Tongue (tissue), 2 donors: ENCODE results near the gene KLF14. TPM values are rescaled to one million over a fixed set of nuclear protein-coding genes. Genes with fewer than 3 reads are reported as not detected.
"Not testable (repeated sequence)": the region's sequence is repeated elsewhere in the genome, so short reads cannot be mapped to it uniquely, and the experiment has no call there.

Source experiments
- DNase-seq: peaks from one replicate; pipeline ENCODE4 v3.0.0-alpha.2; 2015
- total RNA-seq: library from RNA; depleted of rRNA; stranded (reverse); fragments of >200 nt; gene quantifications from one replicate; pipeline ENCODE4 v1.2.3, GENCODE V29; 2014

KLF14 gene
- total RNA-seq = 1.1 TPM

DNA sequence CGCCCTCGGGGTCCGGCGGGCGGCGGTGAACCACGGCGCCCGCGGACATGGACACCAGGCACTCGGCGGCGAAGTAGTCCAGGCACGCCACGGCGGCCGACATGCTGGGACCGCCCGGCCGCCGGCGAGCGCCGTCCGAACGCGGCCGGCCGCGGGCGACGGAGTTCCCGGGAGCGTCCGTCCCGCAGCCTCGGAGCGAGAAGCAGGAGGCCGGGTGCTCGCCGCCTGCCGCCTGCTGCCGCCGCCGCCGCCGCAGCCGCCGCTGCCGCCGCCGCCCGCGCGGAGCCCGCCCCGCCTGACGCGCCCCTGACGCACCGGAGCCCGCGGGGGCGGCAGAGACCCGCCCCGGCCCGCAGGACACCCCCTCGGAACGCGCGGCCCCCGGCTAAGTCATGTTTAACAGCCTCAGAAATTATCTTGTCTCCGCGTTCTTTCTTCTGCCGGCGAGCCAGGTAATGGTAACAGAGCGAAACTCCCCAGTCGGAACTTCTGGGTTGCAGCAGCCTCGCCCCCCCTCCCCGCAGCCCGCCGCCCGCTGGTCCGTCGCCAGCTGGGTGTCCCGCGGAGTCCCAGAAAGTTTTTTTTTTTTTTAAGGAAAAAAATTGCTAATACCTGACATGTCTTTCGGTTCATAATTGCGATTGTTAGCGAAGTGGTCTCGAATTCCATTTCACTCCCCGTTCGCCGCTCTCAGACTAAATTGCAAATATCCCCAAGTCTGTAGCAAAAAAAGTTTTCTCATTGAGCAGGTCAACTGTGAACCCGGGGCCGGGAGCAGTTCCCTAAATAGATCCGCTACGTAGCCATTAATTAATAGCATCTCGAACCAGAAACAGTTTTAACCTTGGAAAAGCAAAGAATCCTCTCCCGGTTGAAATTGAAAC is at the start of gene KLF14:
KLF14 (minus strand) TSS at position 277 of the 884 bp plus-strand sequence; CDS start at position 103, 174 bp downstream.
- DNase-seq = peak; percentile 79

DNA sequence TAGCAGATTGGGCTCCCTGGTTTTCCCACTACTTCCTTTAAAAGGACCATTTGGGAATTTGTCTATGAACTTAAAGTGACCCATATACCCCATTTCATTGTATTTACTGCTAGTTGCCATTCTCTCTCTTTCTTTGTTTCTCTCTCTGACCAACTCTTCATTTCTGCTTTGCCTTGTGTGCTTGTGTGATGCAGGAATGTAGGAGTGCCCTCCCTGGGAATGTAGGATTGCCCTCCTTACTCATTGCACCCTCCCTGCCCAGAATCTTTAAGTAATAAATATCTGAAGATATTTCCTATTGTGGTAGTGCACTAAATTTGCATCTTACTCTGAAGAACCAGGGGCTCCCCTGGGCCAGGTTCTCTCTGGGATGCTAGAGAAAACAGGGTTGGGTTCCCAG is 47.3 kb upstream of the KLF14 start:
- DNase-seq = no peak

DNA sequence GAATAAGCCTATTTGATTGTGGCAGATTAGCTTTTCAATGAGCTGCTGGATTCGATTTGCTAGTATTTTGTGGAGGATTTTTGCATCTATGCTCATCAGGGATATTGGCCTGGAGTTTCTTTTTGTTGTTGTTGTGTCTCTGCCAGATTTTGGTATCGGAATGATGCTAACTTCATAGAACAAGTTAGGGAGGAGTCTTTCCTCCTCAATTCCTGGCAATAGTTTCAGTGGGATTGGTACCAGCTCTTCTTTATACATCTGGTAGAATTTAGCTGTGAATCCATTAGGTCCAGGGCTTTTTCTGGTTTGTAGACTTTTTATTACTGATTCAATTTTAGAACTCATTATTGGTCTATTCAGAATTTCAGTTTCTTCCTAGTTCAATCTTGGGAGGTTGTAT is 43.4 kb upstream of the KLF14 start:
- DNase-seq = peak; percentile 19

DNA sequence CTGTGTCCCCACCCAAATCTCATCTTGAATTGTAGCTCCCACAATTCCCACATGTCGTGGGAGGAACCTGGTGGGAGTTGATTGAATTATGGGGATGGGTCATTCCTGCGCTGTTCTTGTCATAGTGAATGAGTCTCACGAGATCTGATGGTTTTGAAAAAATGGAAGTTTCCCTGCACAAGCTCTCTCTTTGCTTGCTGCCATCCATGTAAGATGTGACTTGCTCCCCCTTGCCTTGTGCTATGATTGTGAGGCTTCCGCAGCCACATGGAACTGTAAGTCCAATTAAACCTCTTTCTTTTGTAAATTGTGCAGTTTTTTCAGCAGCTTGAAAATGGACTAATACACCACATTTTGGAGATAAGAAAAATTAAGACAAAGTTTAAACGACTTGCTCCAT is 38.4 kb upstream of the KLF14 start:
- DNase-seq = not testable (repeated sequence)

DNA sequence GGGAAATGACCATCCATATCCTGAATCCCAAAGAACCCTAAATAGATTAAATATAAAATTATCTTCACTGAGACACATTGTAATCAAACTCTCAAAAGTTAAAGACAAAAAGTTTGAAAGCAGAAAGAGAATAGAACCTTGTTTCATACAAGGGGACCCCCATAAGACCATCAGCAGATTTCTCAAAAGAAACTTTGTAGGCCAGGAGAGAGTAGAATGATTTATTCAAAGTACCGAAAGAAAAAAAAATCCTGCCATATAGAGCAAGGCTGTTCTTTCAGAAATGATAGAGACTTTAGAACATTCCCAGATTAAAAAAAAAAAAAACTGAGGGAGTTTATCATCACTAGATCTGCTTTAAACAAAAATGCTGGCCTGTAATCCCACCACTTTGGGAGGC is 34.8 kb upstream of the KLF14 start:
- DNase-seq = no peak

DNA sequence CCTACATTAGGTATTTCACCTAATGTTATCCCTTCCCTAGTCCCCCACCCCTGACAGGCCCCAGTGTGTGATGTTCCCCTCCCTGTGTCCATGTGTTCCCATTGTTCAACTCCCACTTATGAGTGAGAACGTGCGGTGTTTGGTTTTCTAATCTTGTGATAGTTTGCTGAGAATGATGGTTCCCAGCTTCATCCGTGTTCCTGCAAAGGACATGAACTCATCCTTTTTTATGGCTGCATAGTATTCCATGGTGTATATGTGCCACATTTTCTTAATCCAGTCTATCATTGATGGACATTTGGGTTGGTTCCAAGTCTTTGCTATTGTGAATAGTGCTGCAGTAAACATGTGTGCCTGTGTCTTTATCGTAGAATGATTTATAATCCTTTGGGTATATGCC is 30.6 kb upstream of the KLF14 start:
- DNase-seq = not testable (repeated sequence)

DNA sequence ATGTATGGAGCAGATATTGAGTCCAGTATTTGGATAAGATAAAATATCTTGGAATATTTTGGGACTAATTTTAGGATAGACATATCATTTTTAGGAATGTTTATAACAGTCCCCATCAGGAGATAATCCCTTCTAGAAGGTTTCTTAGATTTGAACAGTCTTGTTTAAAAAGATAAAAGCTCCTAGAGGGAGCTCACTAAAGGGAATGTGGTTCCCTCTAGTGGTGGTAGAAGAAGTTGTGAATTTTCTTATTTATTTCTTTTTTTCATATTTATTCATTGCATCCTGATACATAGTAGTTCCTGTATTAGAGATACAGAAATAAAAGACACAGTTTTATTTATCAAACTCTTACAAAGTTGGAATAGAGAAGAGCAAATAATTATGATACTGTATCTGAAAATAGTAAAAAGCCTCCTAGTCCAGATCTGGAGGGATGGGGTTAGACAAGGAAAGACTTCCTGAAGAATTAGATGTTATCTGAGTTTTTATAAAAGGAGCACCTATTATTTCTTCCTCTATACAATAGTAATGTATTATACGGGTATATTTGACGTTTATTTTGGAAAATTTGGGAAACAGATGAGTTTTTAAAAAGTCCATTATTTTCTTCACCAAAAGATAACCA is 24.5 kb upstream of the KLF14 start:
- peak; percentile 82 for DNase-seq

DNA sequence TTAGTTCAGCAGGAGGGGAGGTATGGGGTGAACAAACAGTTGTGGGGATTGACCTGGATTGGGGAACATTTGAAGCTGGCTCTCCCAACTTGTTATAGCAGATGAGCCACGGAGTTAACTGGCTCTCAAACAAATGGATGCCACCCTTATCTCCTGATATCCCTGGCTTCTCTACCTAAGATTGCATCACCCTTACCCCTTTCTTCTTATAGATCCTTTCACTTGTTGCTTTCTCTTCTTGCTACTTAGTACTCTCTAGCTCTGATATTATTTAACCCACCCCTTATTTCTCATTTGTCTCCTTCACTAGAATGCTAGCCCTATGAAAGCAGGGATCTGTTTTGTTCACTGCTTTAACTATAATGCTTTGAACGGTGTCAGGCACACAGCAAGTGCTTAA is 22.3 kb upstream of the KLF14 start:
- no peak for DNase-seq

DNA sequence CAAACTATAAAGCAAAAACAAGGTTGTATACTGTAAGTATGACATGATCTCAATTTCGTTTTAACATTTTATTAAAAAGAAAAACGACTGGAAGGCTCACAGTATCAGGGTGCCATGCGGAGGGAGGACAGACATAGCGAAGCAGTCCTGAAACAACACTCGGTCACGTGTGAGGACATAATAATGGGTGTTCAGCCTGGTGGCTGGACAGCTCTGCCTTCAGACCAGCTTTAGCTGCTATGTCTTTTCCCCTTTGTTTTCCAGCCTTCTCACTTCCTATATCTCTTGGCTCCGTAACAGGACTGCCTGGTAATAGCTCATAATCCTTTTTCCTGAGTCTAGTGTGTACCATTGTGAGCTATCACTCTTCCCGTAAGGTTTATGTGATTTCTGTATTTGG is 18.4 kb upstream of the KLF14 start:
- no peak for DNase-seq

DNA sequence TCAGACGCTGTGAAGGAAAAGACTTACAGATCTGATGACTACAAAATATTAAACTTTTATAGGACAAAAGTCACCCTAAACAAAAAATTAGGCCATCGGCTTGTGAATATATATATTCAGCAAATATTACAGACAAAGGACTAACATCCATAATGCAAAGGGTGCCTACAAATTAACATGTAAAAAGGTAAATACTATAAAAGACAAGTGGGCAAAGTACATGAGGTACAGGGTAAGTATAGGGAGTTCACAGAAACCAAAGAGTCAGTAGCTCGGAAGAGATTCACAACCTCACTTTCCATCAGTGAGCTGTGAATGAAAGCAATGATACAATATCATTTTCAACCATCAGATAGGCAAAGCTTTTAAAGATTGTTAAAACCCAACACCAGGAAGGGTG is 16.7 kb upstream of the KLF14 start:
- DNase-seq = no peak

DNA sequence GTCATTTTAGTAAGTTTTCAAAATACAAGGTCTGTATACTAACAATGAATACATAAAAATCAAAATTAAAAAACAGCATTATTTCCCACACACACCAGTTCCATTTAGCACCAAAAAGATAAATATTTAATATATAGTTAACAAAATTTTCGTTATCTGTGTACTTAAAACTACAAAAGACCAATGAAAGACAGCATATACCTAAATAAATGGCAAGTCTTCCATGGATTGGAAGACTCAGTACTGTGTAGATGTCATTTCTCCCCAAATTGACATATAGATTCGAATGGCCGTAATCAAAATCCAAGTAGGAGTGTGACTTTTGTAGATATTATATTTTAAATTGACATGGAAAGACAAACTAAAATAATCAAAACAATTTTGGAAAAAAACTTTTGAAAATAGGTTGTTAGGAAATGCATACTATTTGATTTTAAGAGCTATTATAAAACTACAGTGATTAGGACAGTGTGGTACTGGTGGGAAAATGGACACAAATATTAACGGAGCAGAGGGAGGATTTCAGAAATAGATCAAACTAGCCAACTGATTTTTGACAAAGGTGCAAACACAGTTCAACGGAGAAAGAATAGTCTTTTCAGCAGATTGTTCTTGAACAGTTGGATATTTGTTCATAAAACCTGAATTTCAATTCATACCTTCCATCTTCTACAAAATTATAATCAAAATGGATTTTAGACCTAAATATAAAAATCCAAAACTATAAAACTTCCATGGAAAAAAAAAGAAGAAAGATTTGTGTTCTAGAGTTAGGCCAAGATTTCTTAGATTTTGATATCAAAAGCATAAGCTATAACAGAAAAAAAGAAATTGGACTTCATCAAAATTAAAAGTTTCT is 14.8 kb upstream of the KLF14 start:
- no peak for DNase-seq

DNA sequence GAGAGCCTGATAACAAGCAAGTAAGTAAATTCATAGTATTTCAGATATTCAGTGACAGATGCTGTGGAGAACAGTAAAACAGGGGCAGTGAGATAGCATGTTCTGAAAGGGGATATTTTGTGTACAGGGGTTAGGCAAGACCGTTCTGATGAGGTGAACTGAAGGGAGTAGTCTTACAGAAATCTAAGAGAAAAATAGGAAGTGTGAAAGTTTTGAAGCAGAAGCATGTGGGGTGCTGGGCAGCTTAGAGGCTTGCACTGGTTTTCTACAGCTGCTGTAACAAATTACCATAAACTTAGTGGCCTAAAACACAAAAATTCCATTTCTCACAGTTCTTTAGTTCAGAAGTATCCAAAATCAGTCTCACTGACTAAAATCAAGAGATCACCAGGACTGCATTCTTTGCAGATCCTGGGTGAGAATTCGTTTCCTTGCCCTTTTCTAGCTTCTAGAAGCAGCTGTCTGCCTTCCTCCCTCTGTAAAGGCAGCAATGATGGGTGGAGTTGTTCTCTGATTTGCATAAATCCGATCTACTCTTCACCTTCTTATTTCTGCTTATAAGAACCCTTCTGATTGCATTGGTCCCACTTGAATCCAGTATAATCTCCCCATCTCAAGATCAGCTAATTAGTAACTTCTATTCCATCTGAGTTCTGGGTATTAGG is 7.5 kb upstream of the KLF14 start:
- no peak for DNase-seq

DNA sequence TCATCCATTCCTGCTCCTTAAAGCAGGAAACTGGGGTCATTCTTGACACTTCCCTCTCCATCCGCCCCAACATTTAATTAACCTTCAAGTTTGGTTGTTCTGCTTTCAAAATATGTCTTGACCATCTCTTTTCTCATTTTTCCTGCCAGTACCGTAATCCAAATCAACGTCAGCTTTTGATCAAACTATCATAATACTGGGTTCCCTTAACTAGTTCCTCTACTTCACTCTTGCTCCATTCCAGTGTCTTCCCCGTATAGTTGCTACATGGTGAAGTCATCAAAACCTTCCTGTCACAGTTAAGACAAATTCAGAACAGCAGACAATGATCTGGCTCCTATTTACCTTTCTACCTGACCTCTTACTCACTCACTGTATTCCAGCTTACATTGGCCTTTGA is 6.6 kb upstream of the KLF14 start:
- no peak for DNase-seq

DNA sequence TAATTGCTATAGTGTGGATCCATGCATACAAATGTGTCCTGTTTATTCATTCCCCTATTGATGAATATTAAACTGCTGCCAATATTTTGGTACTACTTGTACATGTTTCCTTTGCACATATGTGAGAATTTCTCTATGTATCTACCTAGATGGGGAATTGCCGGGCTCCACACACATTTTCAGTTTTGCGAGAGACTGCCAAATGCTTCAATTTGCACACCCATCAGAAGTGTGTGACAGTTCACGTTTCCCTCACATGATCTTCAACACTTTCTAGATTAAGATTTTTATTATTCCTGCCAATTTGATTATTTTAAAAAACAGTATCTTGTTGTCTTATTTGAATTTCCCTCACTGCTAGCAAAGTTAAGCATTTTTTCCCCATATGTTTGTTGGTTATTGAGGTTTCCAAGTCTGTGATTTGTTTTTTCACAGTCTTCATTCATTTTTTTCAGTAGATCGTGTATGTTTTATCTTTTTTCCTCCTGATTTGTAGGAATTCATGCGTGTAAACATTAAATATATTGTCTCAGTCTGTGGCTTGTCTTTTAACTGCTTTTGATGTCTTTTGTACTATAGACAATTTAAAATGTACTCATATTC is 2.4 kb upstream of the KLF14 start:
- DNase-seq = no peak

DNA sequence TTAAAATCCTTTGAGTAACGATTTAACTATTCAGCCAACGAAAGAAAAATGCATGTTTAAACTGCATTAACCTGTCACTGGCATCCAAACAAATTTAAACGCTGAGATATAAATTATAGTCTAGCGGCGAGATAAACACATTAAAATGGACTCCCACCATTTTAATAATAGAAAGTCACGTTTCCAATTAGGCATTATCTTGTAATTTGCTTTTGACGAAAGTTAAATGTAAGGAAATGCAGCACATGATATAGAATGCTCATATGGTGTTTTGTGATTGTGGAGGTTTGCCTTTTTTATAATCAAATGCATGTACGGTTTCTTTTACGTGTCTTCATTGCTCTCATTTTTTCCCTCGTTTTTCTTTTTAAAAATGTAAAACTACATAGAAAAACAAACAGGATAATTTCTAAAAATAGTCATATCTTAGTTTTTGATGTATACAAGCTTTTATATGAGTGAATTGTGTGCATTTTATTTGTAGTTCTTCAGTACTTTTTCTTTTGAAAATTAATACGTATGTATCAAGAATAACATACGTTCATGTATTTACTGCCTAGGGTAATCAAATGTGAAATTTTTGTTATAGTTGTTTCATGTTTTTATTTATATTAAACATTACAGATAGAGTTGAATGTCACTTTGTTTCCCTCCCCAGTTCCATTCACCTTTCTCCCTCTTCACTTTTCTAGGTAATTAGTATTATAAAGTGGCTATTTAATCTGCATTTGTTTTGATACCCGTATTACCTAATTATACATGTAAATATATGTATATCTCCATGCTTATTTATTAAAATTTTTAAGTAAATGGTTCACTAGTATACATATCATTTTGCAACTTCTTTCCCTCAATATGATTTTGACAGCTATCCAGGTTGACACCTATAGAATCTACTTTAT is 1.1 kb upstream of the KLF14 start:
- DNase-seq = peak; percentile 35

DNA sequence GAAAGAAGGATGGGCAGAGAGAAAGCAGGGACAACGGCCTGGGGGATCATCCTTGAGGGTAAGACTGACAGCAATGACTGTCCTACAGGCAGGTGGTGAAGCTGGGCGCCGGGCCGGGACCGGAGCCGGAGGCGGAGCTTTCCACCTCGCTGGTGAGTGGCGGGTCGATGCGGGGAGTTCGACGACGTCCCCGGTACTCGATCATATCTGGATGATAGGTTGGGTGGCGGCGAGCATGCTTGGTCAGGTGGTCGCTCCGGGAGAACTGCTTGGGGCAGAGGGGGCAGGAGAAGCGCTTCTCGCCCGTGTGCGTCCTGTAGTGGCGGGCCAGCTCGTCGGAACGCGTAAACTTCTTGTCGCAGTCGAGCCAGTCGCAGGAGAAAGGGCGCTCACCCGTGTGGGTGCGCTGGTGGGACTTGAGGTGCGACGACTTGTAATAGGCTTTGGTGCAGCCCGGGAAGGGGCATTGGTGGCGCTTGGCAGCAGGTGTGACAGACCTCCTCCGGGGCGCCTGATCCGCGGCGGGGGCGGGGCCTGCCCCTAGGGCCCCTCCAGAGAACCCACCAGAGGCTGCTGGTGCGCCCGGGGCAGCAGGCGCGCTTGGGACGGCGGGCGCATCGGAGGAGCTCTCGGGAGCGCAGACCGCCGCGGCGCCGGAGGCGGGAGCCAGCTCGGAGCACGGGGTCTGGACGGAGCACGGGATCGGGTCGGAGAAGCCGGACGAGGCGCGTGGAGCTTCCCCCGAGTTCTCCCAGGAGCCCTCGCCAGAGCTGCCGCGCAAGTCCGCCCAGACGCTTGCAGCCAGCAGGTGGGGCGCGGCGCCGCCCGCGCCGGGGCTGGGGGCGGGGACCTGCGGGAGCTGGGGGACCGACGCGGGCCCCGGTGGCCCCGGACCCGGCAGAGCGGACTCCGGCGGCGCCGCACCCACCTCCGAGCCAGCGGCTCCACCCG is 752 bp downstream of the KLF14 start:
- DNase-seq = peak; percentile 50

DNA sequence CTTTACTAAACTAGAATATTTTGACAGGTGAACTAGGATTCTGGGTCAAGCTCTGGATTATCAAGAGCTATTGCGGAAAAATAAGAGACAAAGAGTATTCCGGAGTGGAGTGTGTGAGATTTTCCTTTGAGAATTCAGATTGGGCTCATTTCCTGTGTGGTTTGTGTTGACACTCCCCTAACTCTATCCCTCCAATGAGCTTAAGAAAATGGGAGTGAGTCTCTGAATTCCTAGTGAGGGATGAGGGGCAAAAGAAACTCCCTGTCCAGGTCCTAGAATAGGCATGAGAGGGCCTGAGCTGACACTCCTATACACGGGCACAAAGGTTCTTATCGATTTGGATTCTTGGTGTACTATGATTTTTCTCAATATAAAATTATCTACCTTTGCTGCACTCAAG is 10.2 kb downstream of the KLF14 start:
- no peak for DNase-seq

DNA sequence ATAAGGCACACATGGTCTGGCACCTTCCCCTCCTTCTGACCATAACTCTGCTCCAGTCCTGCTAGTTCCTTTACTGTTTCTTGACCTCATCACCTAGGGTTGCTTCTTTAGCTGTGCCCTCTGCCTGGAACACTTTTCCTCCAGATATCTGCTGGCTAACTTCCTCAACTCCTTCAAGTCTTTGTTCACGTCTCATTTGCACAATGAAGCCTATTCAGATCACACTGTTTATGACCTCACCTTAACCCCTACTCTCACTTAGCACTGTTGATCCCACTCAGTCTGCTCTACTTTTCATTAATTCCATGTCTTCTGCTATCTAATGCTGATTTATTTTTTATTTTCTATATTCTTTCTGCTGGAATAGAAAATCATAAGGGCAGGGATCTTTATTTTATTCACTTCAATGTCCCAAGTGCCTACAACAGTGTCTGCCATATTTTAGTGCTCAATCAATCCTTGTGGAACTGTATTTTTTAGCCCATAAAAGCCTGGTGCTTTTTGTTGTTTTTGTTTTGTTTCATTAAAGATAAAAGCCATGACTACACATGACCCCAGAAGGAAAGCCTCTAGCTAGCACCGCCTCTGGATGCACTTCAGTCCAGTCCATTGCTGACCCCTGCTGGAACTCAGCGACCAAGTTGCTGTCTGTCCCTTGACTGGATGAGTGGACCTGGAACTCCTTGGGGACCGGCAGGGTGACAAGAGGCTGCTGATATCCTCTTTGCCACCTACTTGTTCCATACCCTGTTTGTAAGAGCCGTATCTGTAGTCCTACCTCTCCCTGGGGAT is 12.3 kb downstream of the KLF14 start:
- DNase-seq = peak; percentile 82

DNA sequence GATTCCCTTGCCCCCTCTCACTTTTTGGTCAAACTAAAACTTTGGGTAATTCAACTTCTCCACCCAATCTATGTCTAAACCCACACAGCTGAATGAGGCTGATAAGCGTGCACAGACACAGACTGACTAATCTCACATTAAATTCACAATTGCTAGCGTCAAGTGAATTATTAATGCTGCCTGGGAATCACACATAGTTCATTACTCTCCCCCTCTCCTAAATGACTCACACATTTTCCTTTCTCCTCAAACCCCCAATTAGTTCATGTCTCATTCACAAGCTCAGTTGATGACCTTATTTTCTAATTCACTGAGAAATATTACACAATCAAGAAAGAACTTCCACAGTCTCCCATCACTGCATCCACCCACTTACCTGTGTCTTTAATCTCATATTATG is 14.5 kb downstream of the KLF14 start:
- DNase-seq = no peak
